ENCODE data around the gene ZNF532.

The ZNF532 gene

GRCh38 chr18:58870621-58871020, 5.9 kb downstream of the ZNF532 start:
- DNase-seq (ENCODE audit: low spot score) = no peak

DNA sequence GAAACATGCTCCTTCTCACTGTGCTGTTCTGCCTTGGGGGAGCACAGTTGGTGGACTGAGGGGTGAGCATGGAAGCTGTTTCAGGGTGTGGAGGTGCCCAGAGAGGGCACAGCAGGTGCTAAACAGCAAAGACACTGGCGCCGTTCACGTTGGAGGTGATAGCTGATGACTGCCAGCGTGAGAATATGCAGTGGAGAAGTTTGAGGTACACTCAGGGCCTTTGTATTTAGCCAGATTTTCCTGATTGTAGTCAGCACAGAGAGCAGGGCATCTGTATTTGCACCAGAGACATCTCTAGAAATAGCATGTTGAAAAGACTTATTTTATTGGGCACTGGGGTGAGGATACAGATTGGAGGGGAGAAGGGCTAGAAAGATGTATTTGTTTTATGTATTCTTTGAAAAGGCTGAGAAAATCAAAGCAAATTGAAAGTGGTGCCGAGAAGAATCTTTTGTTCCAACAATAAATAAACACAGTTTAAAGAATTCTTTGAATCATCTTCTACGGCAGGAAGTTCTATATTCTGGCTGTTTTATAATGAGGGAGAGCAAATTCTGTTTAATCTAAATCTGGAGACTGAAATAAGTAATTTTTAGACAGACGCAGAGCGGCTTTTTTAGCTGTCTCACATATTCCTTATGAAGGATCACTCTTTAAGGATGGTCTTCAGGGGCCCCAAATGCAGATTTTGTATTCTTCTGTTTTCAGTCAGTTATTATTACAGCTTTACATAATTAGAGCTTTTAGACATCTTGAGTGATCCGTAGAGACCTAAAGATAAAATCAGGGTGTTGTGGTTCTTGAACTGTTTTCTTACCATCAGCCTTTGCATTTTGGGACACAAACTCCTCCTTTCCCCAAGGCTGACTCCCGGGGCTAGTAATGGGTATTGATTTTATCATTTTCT, 7.1 kb downstream of the ZNF532 start:
- DNase-seq (ENCODE audit: low spot score) = no peak

DNA sequence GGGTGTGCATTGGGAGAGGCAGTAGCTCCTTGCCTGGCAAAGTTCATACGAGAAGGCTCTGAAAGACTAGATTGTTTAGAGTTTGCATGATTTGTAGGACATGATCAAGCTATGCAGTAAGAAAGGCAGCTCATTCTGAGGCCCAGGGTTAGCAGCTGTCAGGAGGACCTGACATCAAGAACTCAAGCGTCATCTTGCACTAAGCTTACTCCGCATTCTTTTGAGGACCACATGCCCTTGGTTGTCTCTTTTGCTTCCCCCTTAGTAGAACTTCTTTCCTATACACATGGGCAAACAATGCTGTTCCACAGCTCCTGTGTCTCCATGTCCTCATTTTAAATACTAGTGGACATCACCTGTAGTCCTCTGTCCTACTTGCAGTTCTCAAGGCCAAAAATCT, 14.0 kb downstream of the ZNF532 start:
- no peak for DNase-seq (ENCODE audit: low spot score)

GRCh38 chr18:58881477-58881876, 16.8 kb downstream of the ZNF532 start:
- DNase-seq (ENCODE audit: low spot score) = no peak

- no peak for DNase-seq (ENCODE audit: low spot score)
Observed at GRCh38 chr18:58882044-58882443, 17.4 kb downstream of the ZNF532 start.

DNA sequence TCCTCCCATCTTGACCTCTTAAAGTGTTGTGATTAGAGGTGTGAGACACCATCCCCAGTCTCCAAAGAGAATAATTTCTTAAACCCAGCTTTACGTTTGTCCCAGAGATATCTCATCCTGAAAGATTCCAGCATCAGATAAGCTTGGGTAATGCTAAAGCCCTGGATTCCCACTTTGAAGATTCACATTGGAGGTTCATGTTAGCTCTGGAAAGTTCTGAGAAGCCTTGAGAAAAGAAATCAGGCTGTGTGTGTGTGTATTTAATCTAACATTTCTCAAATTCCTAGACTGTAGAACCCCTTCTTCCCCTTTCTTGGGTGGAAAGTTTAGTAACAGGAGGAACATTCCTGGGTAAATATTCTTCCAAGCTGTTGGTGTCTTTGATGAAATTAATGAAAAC, 18.0 kb downstream of the ZNF532 start:
- no peak for DNase-seq (ENCODE audit: low spot score)

GRCh38 chr18:58884680-58885079, 20.0 kb downstream of the ZNF532 start:
- DNase-seq (ENCODE audit: low spot score) = no peak

DNA sequence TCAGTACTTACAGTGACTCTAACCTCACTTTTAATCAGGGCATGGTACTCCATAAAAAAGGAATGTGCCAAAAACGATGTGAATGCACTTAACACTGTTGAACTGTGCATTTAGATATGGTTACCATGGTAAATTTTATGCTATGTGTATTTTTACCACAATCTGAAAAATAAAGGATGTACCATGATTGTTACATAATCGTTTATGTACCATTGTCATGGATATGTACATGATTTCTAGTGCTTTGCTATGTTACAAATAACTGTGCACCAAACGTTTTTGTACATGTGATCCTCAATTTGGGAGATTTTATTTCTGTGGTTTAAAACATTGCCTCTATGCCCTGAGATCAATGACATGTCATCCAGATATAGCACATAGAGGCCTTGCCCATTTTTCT, 21.8 kb downstream of the ZNF532 start:
- no peak for DNase-seq (ENCODE audit: low spot score)

DNA sequence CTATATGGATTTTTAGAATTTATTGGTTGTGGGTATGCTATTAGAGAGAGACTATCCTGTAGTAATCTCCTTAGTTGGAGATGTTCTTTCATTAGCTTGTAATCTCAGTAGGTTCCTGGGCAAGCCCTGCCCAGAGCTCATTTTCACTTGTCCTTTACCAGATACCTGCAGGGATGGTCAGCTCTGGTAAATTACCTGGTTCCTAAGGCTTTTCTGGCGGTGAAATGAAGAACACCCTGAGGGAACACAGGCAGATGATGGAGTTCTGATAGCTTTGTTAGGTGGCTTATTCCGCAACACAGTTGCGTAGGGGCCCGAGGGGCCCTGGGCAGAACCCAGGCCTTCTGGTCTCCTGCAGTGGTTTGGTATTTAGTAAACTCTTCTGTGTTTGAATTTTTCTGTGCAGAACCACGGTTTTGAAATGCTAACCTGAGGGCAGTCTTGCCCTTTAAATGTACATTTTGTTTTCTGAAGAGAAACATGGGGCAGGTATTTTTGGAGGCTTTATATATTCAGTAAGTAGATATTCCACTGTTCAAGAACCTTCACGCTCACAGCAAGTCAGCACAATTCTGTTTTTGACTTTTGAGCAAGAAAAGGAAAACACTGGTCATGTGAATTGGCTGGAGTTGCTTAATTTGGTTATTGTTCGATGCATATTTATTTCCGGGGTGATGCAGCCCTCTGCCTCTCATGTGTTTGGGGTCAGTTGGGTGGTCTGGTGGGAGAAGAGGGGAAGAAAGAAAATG, 22.4 kb downstream of the ZNF532 start:
- DNase-seq (ENCODE audit: low spot score) = no peak

- DNase-seq (ENCODE audit: low spot score) = no peak
Observed at GRCh38 chr18:58887613-58887963, 22.9 kb downstream of the ZNF532 start.

- DNase-seq (ENCODE audit: low spot score) = no peak
Observed at GRCh38 chr18:58891776-58892175, 27.1 kb downstream of the ZNF532 start.

DNA sequence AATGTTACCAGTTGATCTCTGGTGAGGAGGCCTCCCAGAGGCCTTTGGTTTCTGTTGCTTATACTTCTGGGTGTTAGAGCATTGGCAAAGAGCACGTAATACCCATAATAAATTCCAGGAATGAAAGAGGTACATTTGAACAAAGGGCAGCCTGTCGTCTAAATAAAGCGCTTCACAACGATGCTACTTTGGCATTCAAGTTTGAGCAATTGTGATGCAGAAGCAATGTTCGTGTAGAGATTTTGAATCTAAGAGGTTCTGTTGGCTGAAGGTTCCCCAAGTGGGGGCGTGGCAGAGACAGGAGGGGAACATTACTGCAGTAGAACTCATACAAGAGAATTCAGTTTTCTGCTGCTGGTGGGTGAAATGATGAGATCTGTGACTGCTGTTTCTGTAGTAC, 27.8 kb downstream of the ZNF532 start:
- DNase-seq (ENCODE audit: low spot score) = no peak

DNA sequence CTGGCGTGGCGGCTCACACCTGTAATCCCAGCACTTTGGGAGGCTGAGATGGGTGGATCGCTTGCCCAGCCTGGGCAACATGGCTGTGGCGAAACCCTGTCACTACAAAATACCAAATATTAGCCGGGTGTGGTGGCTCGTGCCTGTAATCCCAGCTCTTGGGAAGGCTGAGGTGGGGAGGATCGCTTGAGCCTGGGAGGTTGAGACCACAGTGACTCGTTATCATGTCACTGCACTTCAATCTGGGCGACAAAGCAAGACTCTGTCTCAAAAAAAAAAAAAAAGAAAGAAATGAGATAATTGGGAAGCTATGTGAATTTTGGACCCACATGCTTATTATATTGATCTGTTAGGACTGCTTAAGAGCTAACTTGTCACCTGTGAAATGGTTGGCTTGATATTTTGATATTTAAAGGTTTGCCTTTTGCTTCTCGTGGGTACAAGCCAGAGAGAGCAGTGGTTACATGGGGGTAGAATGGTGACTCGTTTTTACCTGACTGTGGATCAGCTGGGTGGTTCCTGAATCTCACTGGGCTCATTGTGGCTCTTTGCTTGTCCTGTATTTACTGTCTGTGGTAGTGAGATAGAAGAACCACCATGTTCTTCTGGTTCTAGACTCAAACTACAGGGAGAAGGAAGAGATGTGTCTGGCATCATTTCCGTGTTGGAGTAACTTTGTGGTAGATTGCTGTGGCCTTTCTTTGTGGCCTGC, 28.9 kb downstream of the ZNF532 start:
- no peak for DNase-seq (ENCODE audit: low spot score)

DNA sequence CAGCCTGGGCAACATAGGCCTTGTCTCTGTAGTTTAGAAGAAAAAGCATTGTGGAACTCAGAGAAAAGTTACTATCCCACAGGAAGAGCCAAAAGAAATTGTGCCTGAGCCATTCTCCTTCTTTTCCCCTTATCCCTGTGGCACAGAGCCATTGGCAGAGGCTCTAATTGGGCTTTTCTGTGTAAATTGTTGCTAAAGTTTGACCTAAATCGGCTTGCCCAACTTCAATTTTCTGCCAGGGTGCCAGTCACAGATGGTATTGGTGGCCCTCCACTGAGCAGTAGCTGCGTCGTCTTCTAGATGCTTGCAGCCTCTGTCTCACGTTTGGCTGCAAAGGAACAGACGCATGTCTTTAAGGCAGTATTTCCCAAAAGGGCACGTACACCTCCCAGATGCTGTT, 30.3 kb downstream of the ZNF532 start:
- DNase-seq (ENCODE audit: low spot score) = no peak

DNA sequence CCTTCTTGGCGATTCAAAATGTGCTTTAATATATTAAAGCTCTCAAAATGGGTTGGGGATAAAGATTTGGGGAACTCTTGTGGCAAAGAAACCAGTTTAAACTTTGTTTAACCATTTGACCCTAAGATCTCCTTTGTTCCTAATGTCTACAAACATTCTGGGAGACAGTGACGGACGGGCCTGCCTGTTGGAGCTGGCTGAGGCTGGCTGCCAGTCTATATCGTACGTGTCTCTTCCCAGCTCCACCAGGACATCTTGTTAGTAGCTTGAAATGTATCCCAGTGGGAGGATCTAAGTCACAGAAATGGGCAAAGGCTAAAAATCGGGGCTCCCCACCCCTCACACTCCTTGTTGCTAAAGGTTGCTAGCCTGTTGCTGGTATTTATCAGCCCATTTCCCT, 30.7 kb downstream of the ZNF532 start:
- no peak for DNase-seq (ENCODE audit: low spot score)

- DNase-seq (ENCODE audit: low spot score) = no peak
Observed at GRCh38 chr18:58896268-58896667, 31.6 kb downstream of the ZNF532 start.

- no peak for DNase-seq (ENCODE audit: low spot score)
Observed at GRCh38 chr18:58896734-58897508, 32.2 kb downstream of the ZNF532 start.

- no peak for DNase-seq (ENCODE audit: low spot score)
Observed at GRCh38 chr18:58898010-58898799, 33.5 kb downstream of the ZNF532 start.

- no peak for DNase-seq (ENCODE audit: low spot score)
Observed at GRCh38 chr18:58900015-58900649, 35.5 kb downstream of the ZNF532 start.

GRCh38 chr18:58901143-58901542, 36.5 kb downstream of the ZNF532 start:
- no peak for DNase-seq (ENCODE audit: low spot score)

DNA sequence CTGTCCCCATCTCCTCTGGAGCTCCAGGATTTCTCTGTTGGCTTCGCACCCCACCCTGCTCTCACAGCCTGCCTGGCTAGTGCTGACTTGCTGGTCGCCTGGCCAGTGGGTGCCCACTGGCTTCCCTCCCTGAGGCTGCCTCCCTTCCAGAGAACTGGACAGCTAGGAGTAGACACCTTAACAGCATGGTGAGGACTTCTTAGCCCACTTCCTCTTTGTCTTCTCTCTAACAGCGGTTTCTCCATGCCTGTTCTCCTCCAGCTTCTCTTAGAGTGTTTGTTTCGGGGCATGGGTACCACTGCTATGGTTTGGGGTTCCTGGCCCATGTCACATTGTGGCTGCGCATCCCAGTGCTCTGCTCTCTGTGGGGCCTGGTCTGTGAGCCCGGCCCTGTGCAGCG, 37.1 kb downstream of the ZNF532 start:
- no peak for DNase-seq (ENCODE audit: low spot score)

All from hematopoietic multipotent progenitor cell treated with erythropoietin and hydrocortisone succinate and interleukin-3 and kit ligand, for 15 days (in vitro differentiated cells).